HG03354 (cell line): ENCODE data around the gene PIM2.

Experiments used
- ATAC-seq: cut with Tn5 transposase; IDR thresholded peaks from one replicate; pipeline ENCODE4 v1.9.1; 2021; ENCODE audit warnings: mild to moderate bottlenecking; ENCODE audit not compliant: unreplicated experiment, poor library complexity, severe bottlenecking

The PIM2 gene

GRCh38 chrX:48918643-48919340 is at the start of gene PIM2:
Gene PIM2, minus strand, starts transcription at chrX:48919024. Its CDS starts 190 bp downstream, at chrX:48918834.
- ATAC-seq, result peak; percentile 70

GRCh38 chrX:48968377-48968776 is 49.6 kb upstream of the PIM2 start:
- no peak for ATAC-seq

- ATAC-seq, result no peak
These were observed 48.2 kb upstream of the PIM2 start for GRCh38 chrX:48966796-48967579.

GRCh38 chrX:48965959-48966358 is 47.1 kb upstream of the PIM2 start:
- no peak for ATAC-seq

GRCh38 chrX:48961585-48962091 is 42.8 kb upstream of the PIM2 start:
- no peak for ATAC-seq

- no peak for ATAC-seq
These were observed 41.5 kb upstream of the PIM2 start for GRCh38 chrX:48960291-48960690.

GRCh38 chrX:48958635-48959094 is 39.8 kb upstream of the PIM2 start:
- no peak for ATAC-seq

GRCh38 chrX:48957827-48958634 is 39.2 kb upstream of the PIM2 start:
- ATAC-seq, result peak; percentile 86

GRCh38 chrX:48957477-48957826 is 38.6 kb upstream of the PIM2 start, which contains the start of gene OTUD5:
Gene OTUD5, minus strand, starts transcription at chrX:48957607. Its CDS starts 37 bp downstream, at chrX:48957570.
- ATAC-seq, result peak; percentile 44

- ATAC-seq, result no peak
These were observed 38.0 kb upstream of the PIM2 start for GRCh38 chrX:48956728-48957414.

GRCh38 chrX:48948589-48948988 is 29.8 kb upstream of the PIM2 start:
- no peak for ATAC-seq

GRCh38 chrX:48945517-48946348 is 26.9 kb upstream of the PIM2 start:
- peak; percentile 59 for ATAC-seq

GRCh38 chrX:48942895-48943294 is 24.1 kb upstream of the PIM2 start:
- no peak for ATAC-seq

GRCh38 chrX:48940404-48940955 is 21.7 kb upstream of the PIM2 start:
- ATAC-seq, result no peak

GRCh38 chrX:48939524-48940228 is 20.9 kb upstream of the PIM2 start:
- ATAC-seq, result no peak

GRCh38 chrX:48938721-48939425 is 20.0 kb upstream of the PIM2 start:
- peak; percentile 62 for ATAC-seq
